Measurements from ENCODE around the gene FAM13A. TPM values are rescaled to one million over a fixed set of nuclear protein-coding genes. Genes with fewer than 3 reads are reported as not detected.
"Not testable (repeated sequence)": the region's sequence is repeated elsewhere in the genome, so short reads cannot be mapped to it uniquely, and the experiment has no call there.

FAM13A gene
- polyA plus RNA-seq, 1 experiment, result 9.5 TPM

DNA sequence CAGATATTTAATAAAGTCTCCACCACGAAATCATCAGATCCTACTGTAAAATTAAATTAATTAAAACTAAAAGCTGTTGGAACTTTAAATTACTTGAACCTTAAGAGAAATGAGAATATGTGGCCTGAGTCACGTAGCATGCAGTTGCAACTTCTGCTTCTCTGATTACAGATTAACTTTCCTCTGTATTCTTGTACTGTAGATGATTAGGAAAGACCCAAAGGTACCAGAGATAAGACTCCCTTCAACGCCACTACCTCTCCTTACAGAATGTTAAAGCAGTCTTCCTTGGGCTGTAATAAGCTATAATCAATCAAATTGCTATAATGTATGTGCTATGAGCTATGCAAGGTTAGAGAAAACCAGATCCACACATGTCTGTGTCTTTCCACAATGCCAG, 47.9 kb downstream of the FAM13A start:
- H3K4me3 ChIP-seq (ENCODE audit: low read depth, low read length), result no peak overlapping the region
- ChIA-PET CTCF (interaction anchor here (0.7 kb wide), 1 partner anchor 9 kb away, joined by 3 read pairs; no protein-coding TSS in a partner anchor), POLR2A (no interaction called here)
- TF ChIP-seq, protein P1, sequence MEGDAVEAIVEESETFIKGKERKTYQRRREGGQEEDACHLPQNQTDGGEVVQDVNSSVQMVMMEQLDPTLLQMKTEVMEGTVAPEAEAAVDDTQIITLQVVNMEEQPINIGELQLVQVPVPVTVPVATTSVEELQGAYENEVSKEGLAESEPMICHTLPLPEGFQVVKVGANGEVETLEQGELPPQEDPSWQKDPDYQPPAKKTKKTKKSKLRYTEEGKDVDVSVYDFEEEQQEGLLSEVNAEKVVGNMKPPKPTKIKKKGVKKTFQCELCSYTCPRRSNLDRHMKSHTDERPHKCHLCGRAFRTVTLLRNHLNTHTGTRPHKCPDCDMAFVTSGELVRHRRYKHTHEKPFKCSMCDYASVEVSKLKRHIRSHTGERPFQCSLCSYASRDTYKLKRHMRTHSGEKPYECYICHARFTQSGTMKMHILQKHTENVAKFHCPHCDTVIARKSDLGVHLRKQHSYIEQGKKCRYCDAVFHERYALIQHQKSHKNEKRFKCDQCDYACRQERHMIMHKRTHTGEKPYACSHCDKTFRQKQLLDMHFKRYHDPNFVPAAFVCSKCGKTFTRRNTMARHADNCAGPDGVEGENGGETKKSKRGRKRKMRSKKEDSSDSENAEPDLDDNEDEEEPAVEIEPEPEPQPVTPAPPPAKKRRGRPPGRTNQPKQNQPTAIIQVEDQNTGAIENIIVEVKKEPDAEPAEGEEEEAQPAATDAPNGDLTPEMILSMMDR (IDR thresholded peaks at IDR 0.05; ENCODE audit: insufficient read depth, low read depth, low read length), result no peak
- H3K27me3 ChIP-seq (ENCODE audit: control insufficient read depth, insufficient read depth, low read length), result no peaks in the 10 kb centered on the region
- DNase-seq (ENCODE audit: low read depth), result no peak
- H3K36me3 ChIP-seq (ENCODE audit: control insufficient read depth, insufficient read depth, low read length), result no peaks in the 10 kb centered on the region

DNA sequence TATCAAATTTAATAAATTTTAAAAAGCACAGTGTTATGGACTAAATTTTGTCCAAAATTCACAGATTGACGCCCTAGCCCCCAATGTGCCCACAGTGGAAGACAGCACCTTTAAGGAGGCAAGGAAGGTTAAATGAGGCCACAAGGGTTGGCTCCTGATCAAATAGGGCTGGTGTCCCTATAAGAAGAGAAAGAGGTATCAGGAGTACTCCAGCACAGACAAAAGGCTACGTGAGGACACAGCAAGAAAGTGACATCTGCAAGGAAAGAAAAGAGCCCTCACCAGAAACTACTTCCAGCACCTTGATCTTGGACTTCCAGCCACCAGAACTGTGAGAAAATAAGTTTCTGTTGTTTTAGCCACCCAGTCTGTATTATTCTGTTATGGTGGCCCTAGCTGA, 48.8 kb downstream of the FAM13A start:
- Histone ChIP-seq H3K36me3 (ENCODE audit: control insufficient read depth, insufficient read depth, low read length) (no peaks in the 10 kb centered on the region), H3K4me3 (ENCODE audit: low read depth, low read length) (no peak overlapping the region), H3K27me3 (ENCODE audit: control insufficient read depth, insufficient read depth, low read length) (no peaks in the 10 kb centered on the region)
- ChIA-PET CTCF (no interaction called here), POLR2A (no interaction called here)
- TF ChIP-seq, protein P1 (IDR thresholded peaks at IDR 0.05; ENCODE audit: insufficient read depth, low read depth, low read length), result no peak
- no peak for DNase-seq (ENCODE audit: low read depth)

DNA sequence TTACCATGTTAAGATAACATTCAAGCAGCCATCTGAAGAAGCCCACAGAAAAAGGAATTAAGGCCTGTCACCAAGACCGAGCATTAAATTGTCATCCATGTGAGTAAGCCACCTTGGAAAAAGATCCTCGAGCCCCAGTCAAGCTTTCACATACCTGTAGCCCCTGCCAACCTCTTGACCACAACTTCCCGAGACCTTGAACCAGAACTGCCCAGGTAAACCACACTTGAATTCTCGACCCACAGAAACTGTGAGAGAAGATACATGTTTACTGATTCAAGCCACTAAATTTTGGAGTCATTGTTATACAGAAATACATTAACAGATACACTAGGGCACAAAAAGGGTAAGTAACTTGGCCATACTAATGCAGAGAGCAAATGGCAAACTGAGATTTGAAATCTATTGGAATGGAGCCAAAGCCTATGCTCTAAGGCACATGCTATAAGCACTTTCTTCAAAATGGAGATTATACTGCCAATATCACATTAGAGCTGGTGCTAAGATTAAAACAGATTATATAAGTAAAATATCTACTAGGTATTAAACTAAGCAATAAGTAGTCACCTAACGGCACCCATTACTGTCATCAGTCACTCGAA, 49.5 kb downstream of the FAM13A start:
- ChIA-PET CTCF (no interaction called here), POLR2A (no interaction called here)
- no peaks in the 10 kb centered on the region for H3K27me3 ChIP-seq (ENCODE audit: control insufficient read depth, insufficient read depth, low read length)
- TF ChIP-seq, protein P1 (IDR thresholded peaks at IDR 0.05; ENCODE audit: insufficient read depth, low read depth, low read length), result no peak
- H3K36me3 ChIP-seq (ENCODE audit: control insufficient read depth, insufficient read depth, low read length), result no peaks in the 10 kb centered on the region
- no peak for DNase-seq (ENCODE audit: low read depth)
- no peak overlapping the region for H3K4me3 ChIP-seq (ENCODE audit: low read depth, low read length)

DNA sequence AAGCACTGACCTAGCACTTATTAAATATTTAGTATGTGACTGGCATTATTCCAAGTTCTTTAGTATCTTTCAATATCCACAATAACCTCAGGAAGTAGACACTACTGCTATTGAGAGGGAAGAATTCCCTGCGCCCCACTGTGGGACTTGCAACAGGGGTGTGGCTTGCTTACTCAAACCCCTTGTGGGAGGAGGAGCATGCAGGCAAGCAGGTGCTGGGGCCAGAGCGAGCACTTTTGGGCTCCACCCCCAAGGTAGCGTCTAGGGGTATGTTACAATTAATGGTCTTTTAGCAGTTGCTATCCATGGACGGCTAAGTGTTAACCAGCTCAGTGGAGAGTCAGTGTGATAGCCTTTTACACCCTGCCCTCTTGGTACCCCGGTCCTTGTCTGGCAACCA, 50.7 kb downstream of the FAM13A start:
- ChIA-PET POLR2A (no interaction called here), CTCF (no interaction called here)
- DNase-seq (ENCODE audit: low read depth), result no peak
- no peaks in the 10 kb centered on the region for H3K27me3 ChIP-seq (ENCODE audit: control insufficient read depth, insufficient read depth, low read length)
- H3K36me3 ChIP-seq (ENCODE audit: control insufficient read depth, insufficient read depth, low read length), result no peaks in the 10 kb centered on the region
- H3K4me3 ChIP-seq (ENCODE audit: low read depth, low read length), result no peak overlapping the region
- TF ChIP-seq, protein P1 (IDR thresholded peaks at IDR 0.05; ENCODE audit: insufficient read depth, low read depth, low read length), result no peak

DNA sequence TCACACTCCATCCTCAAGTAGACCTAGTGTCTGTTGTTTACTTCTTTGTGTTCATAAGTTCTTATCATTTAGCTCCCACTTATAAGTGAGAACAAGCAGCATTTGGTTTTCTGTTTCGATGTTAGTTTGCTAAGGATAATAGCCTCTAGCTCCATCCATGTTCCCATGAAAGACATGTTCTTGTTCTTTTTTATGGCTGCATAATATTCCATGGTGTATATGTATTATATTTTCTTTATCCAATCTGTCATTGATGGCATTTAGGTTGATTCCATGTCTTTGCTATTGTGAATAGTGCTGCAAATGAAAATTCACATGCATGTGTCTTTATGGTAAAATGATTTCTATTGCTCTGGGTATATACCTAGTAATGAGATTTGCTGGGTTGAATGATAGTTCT, 51.9 kb downstream of the FAM13A start:
- POLR2A ChIA-PET; H3K36me3 ChIP-seq (ENCODE audit: control insufficient read depth, insufficient read depth, low read length); DNase-seq (ENCODE audit: low read depth); H3K27me3 ChIP-seq (ENCODE audit: control insufficient read depth, insufficient read depth, low read length); H3K4me3 ChIP-seq (ENCODE audit: low read depth, low read length): not testable (repeated sequence)
- CTCF ChIA-PET, result interaction anchor here (1.1 kb wide), 1 partner anchor 19 kb away, joined by 3 read pairs; no protein-coding TSS in a partner anchor

Measured in BJ (cell line).